ENCODE results near the gene BARX1.

The BARX1 gene

GRCh38 chr9:93916358-93916757 lies 38.8 kb downstream of the BARX1 start:
- TF ChIP-seq CTCF (conservative IDR thresholded peaks at IDR 0.05; ENCODE audit: low read depth, low read length), result no peak
- Histone ChIP-seq H3K27me3 (ENCODE audit: insufficient read depth, low read depth) (no peaks in the 10 kb centered on the region), H3K79me2 (ENCODE audit: insufficient read depth, low read depth) (no peaks in the 10 kb centered on the region)

GRCh38 chr9:93911801-93912554 lies 43.2 kb downstream of the BARX1 start:
- no peaks in the 10 kb centered on the region for H3K79me2 ChIP-seq (ENCODE audit: insufficient read depth, low read depth)
- H3K4me2 ChIP-seq, result no peak overlapping the region
- no peak overlapping the region for H3K9ac ChIP-seq

More at GRCh38 chr9:93916358-93916757, 38.8 kb downstream of the BARX1 start:
- Histone ChIP-seq H2AFZ (ENCODE audit: low read depth) (no peak overlapping the region), H3K9ac (no peak overlapping the region), H4K20me1 (ENCODE audit: insufficient read depth) (no peaks in the 10 kb centered on the region), H3K36me3 (ENCODE audit: insufficient read depth) (no peaks in the 10 kb centered on the region), H3K4me3 (IDR thresholded peaks at IDR 0.05; ENCODE audit: insufficient read depth, low read depth, low read length) (no peak overlapping the region), H3K4me1 (ENCODE audit: low read depth, poor library complexity, severe bottlenecking) (no peaks in the 10 kb centered on the region), H3K4me2 (no peak overlapping the region), H3K27ac (no peak overlapping the region)

GRCh38 chr9:93911136-93911745 lies 43.9 kb downstream of the BARX1 start:
- Histone ChIP-seq H3K27me3 (ENCODE audit: insufficient read depth, low read depth) (no peaks in the 10 kb centered on the region), H3K4me2 (no peak overlapping the region), H3K4me1 (ENCODE audit: low read depth, poor library complexity, severe bottlenecking) (no peaks in the 10 kb centered on the region), H3K79me2 (ENCODE audit: insufficient read depth, low read depth) (no peaks in the 10 kb centered on the region), H4K20me1 (ENCODE audit: insufficient read depth) (no peaks in the 10 kb centered on the region), H2AFZ (ENCODE audit: low read depth) (no peak overlapping the region), H3K9ac (no peak overlapping the region), H3K4me3 (IDR thresholded peaks at IDR 0.05; ENCODE audit: insufficient read depth, low read depth, low read length) (no peak overlapping the region), H3K27ac (no peak overlapping the region), H3K36me3 (ENCODE audit: insufficient read depth) (no peaks in the 10 kb centered on the region)
- no peak for TF ChIP-seq CTCF (conservative IDR thresholded peaks at IDR 0.05; ENCODE audit: low read depth, low read length)

More at GRCh38 chr9:93911801-93912554, 43.2 kb downstream of the BARX1 start:
- Histone ChIP-seq H3K4me3 (IDR thresholded peaks at IDR 0.05; ENCODE audit: insufficient read depth, low read depth, low read length) (no peak overlapping the region), H3K27ac (no peak overlapping the region), H3K36me3 (ENCODE audit: insufficient read depth) (no peaks in the 10 kb centered on the region), H3K27me3 (ENCODE audit: insufficient read depth, low read depth) (no peaks in the 10 kb centered on the region), H3K4me1 (ENCODE audit: low read depth, poor library complexity, severe bottlenecking) (no peaks in the 10 kb centered on the region), H2AFZ (ENCODE audit: low read depth) (no peak overlapping the region), H4K20me1 (ENCODE audit: insufficient read depth) (no peaks in the 10 kb centered on the region)
- no peak for TF ChIP-seq CTCF (conservative IDR thresholded peaks at IDR 0.05; ENCODE audit: low read depth, low read length)

DNA sequence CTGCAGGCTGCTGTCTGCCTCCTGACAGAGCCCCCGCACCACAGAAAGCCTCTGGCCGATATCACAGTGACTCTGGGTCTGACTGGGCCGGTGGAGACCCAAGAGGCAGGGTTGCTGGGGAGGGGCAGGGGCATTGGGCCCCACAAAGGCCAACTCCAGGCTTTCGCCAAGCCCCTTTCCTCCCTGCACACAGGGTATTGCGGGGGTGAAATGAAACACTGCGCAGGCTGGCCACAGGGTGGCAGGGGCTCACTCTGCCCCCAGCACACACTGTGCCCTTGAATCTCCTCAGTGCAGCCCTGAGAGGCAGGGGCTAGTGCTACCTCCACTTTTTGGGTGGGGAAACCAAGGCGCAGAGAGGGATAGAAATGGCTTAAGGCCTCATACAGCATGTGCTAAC lies 44.6 kb downstream of the BARX1 start:
- TF ChIP-seq CTCF (conservative IDR thresholded peaks at IDR 0.05; ENCODE audit: low read depth, low read length), result no peak
- Histone ChIP-seq H3K27me3 (ENCODE audit: insufficient read depth, low read depth) (no peaks in the 10 kb centered on the region), H4K20me1 (ENCODE audit: insufficient read depth) (no peaks in the 10 kb centered on the region), H3K79me2 (ENCODE audit: insufficient read depth, low read depth) (no peaks in the 10 kb centered on the region), H3K27ac (no peak overlapping the region), H3K4me2 (no peak overlapping the region), H3K4me3 (IDR thresholded peaks at IDR 0.05; ENCODE audit: insufficient read depth, low read depth, low read length) (no peak overlapping the region), H3K9ac (no peak overlapping the region), H2AFZ (ENCODE audit: low read depth) (no peak overlapping the region), H3K36me3 (ENCODE audit: insufficient read depth) (no peaks in the 10 kb centered on the region), H3K4me1 (ENCODE audit: low read depth, poor library complexity, severe bottlenecking) (no peaks in the 10 kb centered on the region)
